Smooth muscle cell (in vitro differentiated cells): ENCODE results near the gene RO60. TPM values are rescaled to one million over a fixed set of nuclear protein-coding genes. Genes with fewer than 3 reads are reported as not detected.

Source experiments
- DNase-seq: peaks from one replicate; lab custom pipeline; 2025; ENCODE audit not compliant: unreplicated experiment; lab: John Stamatoyannopoulos, UW
- H2AFZ ChIP-seq: fragments of 200-600 bp; sonication (generic); 2 replicates; pipeline ENCODE4 v1.6.0; 2016; ENCODE audit warnings: antibody characterized with exemption, low read depth, mild to moderate bottlenecking
- H3F3A ChIP-seq: fragments of 200-600 bp; sonication (generic); 2 replicates; pipeline ENCODE4 v1.6.0; 2017; ENCODE audit warnings: antibody characterized with exemption, low read depth
- H3K27ac ChIP-seq: fragments of 200-600 bp; sonication (generic); 2 replicates; pipeline ENCODE4 v1.5.1; 2016; ENCODE audit warnings: low read depth, mild to moderate bottlenecking
- H3K27me3 ChIP-seq: fragments of 200-600 bp; sonication (generic); 2 replicates; pipeline ENCODE4 v1.6.1; 2016; ENCODE audit warnings: low read depth, mild to moderate bottlenecking
- H3K36me3 ChIP-seq: fragments of 200-600 bp; sonication (generic); 2 replicates; pipeline ENCODE4 v1.5.1; 2016; ENCODE audit warnings: low read depth
- H3K4me1 ChIP-seq: fragments of 200-600 bp; sonication (generic); 2 replicates; pipeline ENCODE4 v1.5.1; 2016; ENCODE audit warnings: low read depth
- H3K4me2 ChIP-seq: fragments of 200-600 bp; sonication (generic); 2 replicates; pipeline ENCODE4 v1.6.0; 2016; ENCODE audit warnings: mild to moderate bottlenecking
- H3K4me3 ChIP-seq: fragments of 200-600 bp; sonication (generic); 2 replicates; pipeline ENCODE4 v1.5.1; 2016; ENCODE audit warnings: mild to moderate bottlenecking
- H3K79me2 ChIP-seq: fragments of 200-600 bp; sonication (generic); 2 replicates; pipeline ENCODE4 v1.6.0; 2016; ENCODE audit warnings: low read depth, mild to moderate bottlenecking
- H3K9ac ChIP-seq: fragments of 200-600 bp; sonication (generic); 2 replicates; pipeline ENCODE4 v1.6.0; 2016; ENCODE audit warnings: low read depth
- H3K9me3 ChIP-seq: fragments of 200-600 bp; sonication (generic); replicated peaks from 2 replicates; pipeline ENCODE4 v1.5.1; 2016; ENCODE audit warnings: low read depth
- H4K20me1 ChIP-seq: fragments of 200-600 bp; sonication (generic); 2 replicates; pipeline ENCODE4 v1.6.0; 2016; ENCODE audit warnings: low read depth
- CTCF ChIP-seq: fragments of 200-600 bp; sonication (generic); IDR thresholded peaks from 2 replicates; pipeline ENCODE4 v1.5.1; 2017; ENCODE audit warnings: borderline replicate concordance, mild to moderate bottlenecking, antibody characterized with exemption; ENCODE audit not compliant: insufficient read depth, poor library complexity, severe bottlenecking
- WGBS: methylation state at CpG from one replicate; pipeline ENCODE4 v1.1.7; 2016; ENCODE audit warnings: low lambda C conversion rate; 5-methylcytosine and 5-hydroxymethylcytosine counted together
- polyA plus RNA-seq: library from polyadenylated mRNA; unstranded; fragments of >200 nt; fragmentation: Nextera tagmentation; extraction: Ambion mirVana; gene quantifications from 2 replicates; pipeline ENCODE4 v1.2.1, GENCODE V29; 2016
- total RNA-seq: library from RNA; depleted of rRNA; stranded (reverse); fragments of >200 nt; gene quantifications from 2 replicates; pipeline ENCODE4 v1.2.3, GENCODE V29; 2014

Gene RO60
- total and polyA plus RNA-seq, 2 experiments from 2014 or later = 114 to 124 TPM

DNA sequence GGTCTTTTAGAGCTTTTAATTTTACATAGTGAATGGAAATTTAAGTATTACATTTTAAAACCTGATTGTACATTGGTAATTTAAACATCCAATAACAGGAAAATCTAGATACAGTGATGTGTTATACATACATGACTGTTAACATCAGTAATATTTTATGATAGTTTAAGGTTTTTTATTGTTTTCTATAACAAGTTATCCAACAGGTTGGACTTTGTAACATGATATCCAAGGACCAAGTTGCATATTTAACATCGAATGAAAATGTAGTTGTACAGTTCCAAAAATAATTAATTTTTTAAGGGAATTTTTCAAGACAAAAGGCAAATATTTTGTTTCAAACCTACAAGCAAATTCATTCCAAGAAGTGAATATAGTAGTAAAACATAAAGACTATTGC is 31.5 kb downstream of the RO60 start:
- DNase-seq = no peak
- WGBS = 100% methylated on average over 1 of the region's 1 CpG
- H4K20me1 ChIP-seq = no peaks in the 10 kb centered on the region
- H3K4me1 ChIP-seq = no peaks in the 10 kb centered on the region
- no peak overlapping the region for H3K27ac ChIP-seq
- H3K4me2 ChIP-seq = no peak overlapping the region
- no peak for TF ChIP-seq CTCF
- no peak overlapping the region for H2AFZ ChIP-seq
- peaks cover 6% of the 10 kb centered on the region for H3F3A ChIP-seq
- no peak overlapping the region for H3K9ac ChIP-seq
- H3K9me3 ChIP-seq = no peaks in the 10 kb centered on the region
- no peaks in the 10 kb centered on the region for H3K27me3 ChIP-seq
- H3K79me2 ChIP-seq = no peaks in the 10 kb centered on the region
- H3K4me3 ChIP-seq = no peak overlapping the region
- H3K36me3 ChIP-seq = peaks cover 7% of the 10 kb centered on the region

GRCh38 chr1:193094112-193094511 is 34.7 kb downstream of the RO60 start:
- Histone ChIP-seq H3F3A (peaks cover 6% of the 10 kb centered on the region), H3K36me3 (peaks cover 13% of the 10 kb centered on the region), H3K4me3 (no peak overlapping the region), H3K4me2 (no peak overlapping the region), H2AFZ (no peak overlapping the region), H3K79me2 (no peaks in the 10 kb centered on the region), H3K9me3 (no peaks in the 10 kb centered on the region), H3K27ac (no peak overlapping the region), H3K27me3 (no peaks in the 10 kb centered on the region), H3K9ac (no peak overlapping the region), H3K4me1 (no peaks in the 10 kb centered on the region), H4K20me1 (no peaks in the 10 kb centered on the region)
- 92% methylated on average over 11 of the region's 11 CpGs for WGBS
- no peak for DNase-seq
- TF ChIP-seq CTCF = no peak

DNA sequence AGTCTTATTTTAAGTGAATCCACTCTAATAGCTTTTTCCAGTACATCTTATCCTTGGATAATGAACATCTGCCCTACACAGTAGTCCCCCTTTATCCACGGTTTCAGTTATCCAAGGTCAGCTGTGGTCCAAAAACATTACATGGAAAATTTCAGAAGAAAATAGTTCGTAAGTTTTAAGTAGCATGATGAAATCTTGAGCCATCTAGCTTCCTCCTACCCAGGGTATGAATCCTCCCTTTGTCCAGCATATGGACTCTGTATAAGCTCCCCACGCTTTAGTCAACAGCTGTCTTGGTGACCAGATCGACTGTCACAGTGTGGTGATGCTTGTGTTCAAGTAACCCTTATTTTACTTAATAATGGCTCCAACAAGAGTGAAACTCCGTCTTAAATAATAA is 43.2 kb downstream of the RO60 start:
- Histone ChIP-seq H3K4me2 (no peak overlapping the region), H3K4me1 (peaks cover 4% of the 10 kb centered on the region), H3K9me3 (no peaks in the 10 kb centered on the region), H2AFZ (no peak overlapping the region), H3K9ac (no peak overlapping the region), H4K20me1 (no peaks in the 10 kb centered on the region), H3K79me2 (peaks cover 32% of the 10 kb centered on the region), H3K36me3 (no peaks in the 10 kb centered on the region), H3K27ac (no peak overlapping the region), H3F3A (peaks cover 16% of the 10 kb centered on the region), H3K4me3 (no peak overlapping the region), H3K27me3 (no peaks in the 10 kb centered on the region)
- no peak for DNase-seq
- 74% methylated on average over 5 of the region's 5 CpGs for WGBS
- TF ChIP-seq CTCF = no peak

DNA sequence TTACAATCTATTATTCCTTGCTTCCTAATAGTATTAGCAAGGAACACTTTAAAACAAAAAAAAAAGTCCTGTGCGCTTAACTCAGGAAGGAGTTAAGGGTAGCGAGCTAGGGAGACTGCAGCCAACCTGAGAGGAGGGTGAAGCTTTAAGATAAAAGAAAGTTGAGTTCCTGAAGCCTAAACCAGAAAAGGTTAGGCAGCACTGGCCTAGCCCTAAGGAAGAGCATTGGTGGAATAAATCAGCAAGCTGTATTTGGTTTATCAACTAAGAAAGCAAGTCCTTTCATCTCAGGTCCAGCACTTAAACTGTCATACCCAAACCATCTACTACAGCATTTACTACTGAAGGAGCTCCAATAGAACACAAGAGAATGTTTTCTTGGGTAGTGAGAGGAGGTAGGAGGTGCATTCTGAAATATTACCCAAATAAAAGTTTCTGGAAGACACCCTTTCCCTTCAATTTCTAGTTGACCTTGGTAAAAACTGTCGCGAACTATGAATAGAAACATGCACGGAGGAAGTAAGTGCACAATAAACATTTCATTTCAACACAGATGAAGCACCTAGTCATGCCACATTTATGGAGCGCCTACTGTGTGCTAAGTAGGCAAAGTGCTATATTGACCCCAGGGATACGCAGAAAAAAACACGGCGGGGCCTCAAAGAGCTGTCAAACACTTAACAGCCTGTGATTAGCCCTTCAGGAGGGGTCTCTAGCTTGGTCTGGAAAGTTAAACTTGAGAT is 44.5 kb downstream of the RO60 start:
- Histone ChIP-seq H3K9me3 (no peaks in the 10 kb centered on the region), H4K20me1 (no peaks in the 10 kb centered on the region), H3K79me2 (peaks cover 32% of the 10 kb centered on the region), H3K4me3 (peak overlapping the region; percentile 91), H3K27ac (peak overlapping the region; percentile 91), H3K4me1 (peaks cover 4% of the 10 kb centered on the region), H3F3A (peaks cover 16% of the 10 kb centered on the region), H3K36me3 (no peaks in the 10 kb centered on the region), H2AFZ (peak overlapping the region; percentile 98), H3K27me3 (no peaks in the 10 kb centered on the region), H3K9ac (peak overlapping the region; percentile 88), H3K4me2 (peak overlapping the region; percentile 97)
- WGBS = 49% methylated on average over 9 of the region's 9 CpGs
- DNase-seq = no peak
- no peak for TF ChIP-seq CTCF
